ENCODE results near the gene RAB40A.

DNA sequence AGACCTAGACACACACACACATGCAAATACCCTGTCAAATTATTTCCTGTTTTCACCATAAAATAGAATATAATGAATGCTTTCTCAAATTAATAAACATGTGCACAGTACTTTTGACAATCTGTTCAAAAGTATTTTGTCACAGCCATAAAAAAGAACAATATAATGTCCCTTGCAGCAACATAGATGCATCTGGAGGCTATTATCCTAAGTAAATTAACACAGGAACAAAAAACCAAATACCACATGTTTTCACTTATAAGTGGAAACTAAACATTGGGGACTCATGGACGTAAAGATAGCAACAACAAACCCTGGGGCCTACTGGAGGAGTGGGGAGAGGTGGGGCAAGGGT, 15.5 kb downstream of the RAB40A start:
- TF ChIP-seq, protein P1, sequence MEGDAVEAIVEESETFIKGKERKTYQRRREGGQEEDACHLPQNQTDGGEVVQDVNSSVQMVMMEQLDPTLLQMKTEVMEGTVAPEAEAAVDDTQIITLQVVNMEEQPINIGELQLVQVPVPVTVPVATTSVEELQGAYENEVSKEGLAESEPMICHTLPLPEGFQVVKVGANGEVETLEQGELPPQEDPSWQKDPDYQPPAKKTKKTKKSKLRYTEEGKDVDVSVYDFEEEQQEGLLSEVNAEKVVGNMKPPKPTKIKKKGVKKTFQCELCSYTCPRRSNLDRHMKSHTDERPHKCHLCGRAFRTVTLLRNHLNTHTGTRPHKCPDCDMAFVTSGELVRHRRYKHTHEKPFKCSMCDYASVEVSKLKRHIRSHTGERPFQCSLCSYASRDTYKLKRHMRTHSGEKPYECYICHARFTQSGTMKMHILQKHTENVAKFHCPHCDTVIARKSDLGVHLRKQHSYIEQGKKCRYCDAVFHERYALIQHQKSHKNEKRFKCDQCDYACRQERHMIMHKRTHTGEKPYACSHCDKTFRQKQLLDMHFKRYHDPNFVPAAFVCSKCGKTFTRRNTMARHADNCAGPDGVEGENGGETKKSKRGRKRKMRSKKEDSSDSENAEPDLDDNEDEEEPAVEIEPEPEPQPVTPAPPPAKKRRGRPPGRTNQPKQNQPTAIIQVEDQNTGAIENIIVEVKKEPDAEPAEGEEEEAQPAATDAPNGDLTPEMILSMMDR (conservative IDR thresholded peaks at IDR 0.05; ENCODE audit: low read depth, low read length) = no peak
- TF ChIP-seq EZH2phosphoT487 (IDR thresholded peaks at IDR 0.05; ENCODE audit: borderline replicate concordance, low read length) (no peak), EZH2 (IDR thresholded peaks at IDR 0.05; ENCODE audit: low read length, unreplicated experiment) (no peak)
